ENCODE results near the gene RAB40B.

The RAB40B gene

GRCh38 chr17:82614095-82614631, 84.3 kb downstream of the RAB40B start:
- no peak for DNase-seq

DNA sequence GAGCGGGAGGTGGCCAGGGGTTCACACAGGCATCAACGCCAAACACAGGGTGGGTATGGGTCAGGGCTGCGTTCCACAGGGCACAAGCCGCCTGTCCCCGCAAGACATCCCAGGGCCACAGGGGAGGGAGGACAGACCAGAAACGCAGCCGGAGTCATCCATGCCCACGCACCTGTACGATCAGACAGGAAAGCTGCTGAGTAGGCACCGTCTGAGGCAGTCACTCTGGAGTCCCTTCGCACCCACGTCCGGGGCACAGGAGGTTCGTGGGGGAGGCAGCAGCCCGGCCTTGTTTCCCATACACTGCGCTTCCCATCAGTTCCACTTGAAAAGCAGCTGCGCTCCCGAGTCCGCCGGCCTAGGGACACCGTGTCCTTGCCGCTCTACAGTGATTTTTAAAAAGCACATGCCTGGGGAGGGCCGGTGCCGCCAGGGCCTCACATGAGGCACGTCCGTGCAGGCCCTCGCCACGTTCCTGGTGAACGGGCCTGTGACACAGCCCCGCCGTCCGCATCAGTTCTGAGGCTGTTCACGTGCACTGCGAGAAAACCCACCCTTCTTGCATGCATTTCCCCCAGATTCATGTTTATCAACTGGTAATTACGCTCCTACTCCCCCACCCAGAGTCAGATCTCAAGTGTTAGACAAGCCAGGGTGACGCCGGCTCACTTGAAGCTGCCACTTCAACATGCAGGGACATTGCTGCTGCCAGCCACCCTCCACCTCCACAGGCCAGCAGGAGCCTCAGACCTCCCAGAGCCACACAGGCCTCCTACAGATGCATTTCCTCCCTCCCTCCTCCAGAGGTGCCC, 85.0 kb downstream of the RAB40B start:
- no peak for DNase-seq

- peak; percentile 70 for DNase-seq
Observed at GRCh38 chr17:82611140-82612058, 87.1 kb downstream of the RAB40B start.

DNA sequence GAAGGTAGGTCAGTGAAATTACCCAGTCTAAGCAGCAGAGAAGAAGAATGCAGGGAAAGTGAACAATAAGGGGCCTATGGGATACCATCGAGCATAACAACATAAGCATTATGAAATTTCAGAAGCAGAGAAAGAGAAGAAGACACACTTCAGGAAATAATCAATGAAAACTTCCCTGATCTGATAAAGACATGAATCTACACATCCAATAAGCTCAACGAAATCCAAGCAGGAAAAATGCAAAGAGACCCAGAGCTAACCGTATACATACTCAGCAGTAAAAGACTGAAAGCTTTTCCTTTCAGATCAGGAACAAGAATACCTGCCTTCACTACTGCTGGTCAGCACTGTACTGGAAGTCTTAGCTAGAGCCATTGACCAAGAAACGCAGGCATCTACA, 88.8 kb downstream of the RAB40B start:
- no peak for DNase-seq

GRCh38 chr17:82608816-82609215, 89.7 kb downstream of the RAB40B start:
- DNase-seq: no peak

GRCh38 chr17:82605939-82606600, 92.4 kb downstream of the RAB40B start:
- DNase-seq: no peak
